Ascending aorta (tissue), 2 donors: ENCODE measurements around the gene GRID2IP. TPM values are rescaled to one million over a fixed set of nuclear protein-coding genes. Genes with fewer than 3 reads are reported as not detected.

Experiments
- DNase-seq, 2 donors: peaks; one replicate each; pipeline ENCODE4 v3.0.0-alpha.2; 2019; ENCODE audit warnings: low spot score in 2 of 2
- H3K27ac ChIP-seq, 2 donors: fragments of 200-600 bp; sonication (generic); one replicate each; pipeline ENCODE4 v1.5.1; 2016 to 2017; ENCODE audit warnings: mild to moderate bottlenecking in 1 of 2
- H3K27me3 ChIP-seq: fragments of 200-600 bp; sonication (generic); one replicate; pipeline ENCODE4 v1.5.1; 2017
- H3K36me3 ChIP-seq, 2 donors: fragments of 200-600 bp; sonication (generic); one replicate each; pipeline ENCODE4 v1.5.1; 2016
- H3K4me1 ChIP-seq, 2 donors: fragments of 200-600 bp; sonication (generic); one replicate each; pipeline ENCODE4 v1.5.1; 2016 to 2017; ENCODE audit warnings: mild to moderate bottlenecking in 1 of 2
- H3K4me3 ChIP-seq, 2 donors: fragments of 200-600 bp; sonication (generic); one replicate each; pipeline ENCODE4 v1.5.1; 2016 to 2017; ENCODE audit warnings: mild to moderate bottlenecking in 1 of 2
- H3K9me3 ChIP-seq, 2 donors: fragments of 200-600 bp; sonication (generic); one replicate each; pipeline ENCODE4 v1.5.1; 2016
- CTCF ChIP-seq, 3 experiments: fragments of 200-600 bp in 2 of 3; fragments of 450-650 bp in 1 of 3; sonication (generic) in 2 of 3; IDR thresholded peaks; one replicate each; pipeline ENCODE4 v1.5.1; 2016 to 2019; ENCODE audit warnings: antibody characterized with exemption in 3 of 3, mild to moderate bottlenecking in 1 of 3, moderate library complexity in 1 of 3
- intact Hi-C: fragments of 100-400 bp; cut with DNase I; formaldehyde crosslinking; loops from one replicate; pipeline ENCODE4 v1.15.1; 2023
- total RNA-seq: library from RNA; depleted of rRNA; stranded (reverse); fragments of >200 nt; gene quantifications from one replicate; pipeline ENCODE4 v1.1.0, GENCODE V29; 2016

The GRID2IP gene
- total RNA-seq, 1 donor from 2014 or later: not detected

- Histone ChIP-seq H3K36me3 (no peaks in the 10 kb centered on the region), H3K9me3 (no peaks in the 10 kb centered on the region), H3K4me3 (no peak overlapping the region), H3K27me3 (no peaks in the 10 kb centered on the region), H3K27ac (no peak overlapping the region), H3K4me1 (no peaks in the 10 kb centered on the region)
- intact Hi-C loops: no loop called here
- no peak for TF ChIP-seq CTCF (IDR thresholded peaks at IDR 0.05)
- DNase-seq: no peak
These were observed 30.9 kb downstream of the GRID2IP start for GRCh38 chr7:6520163-6520981.

GRCh38 chr7:6516387-6516983 lies 34.8 kb downstream of the GRID2IP start:
- H3K9me3 ChIP-seq: no peaks in the 10 kb centered on the region
- TF ChIP-seq CTCF (IDR thresholded peaks at IDR 0.05): peak; percentile 68 to 90 (median 87)
- DNase-seq: peak; percentile 25 to 89
- no peaks in the 10 kb centered on the region for H3K27me3 ChIP-seq
- H3K36me3 ChIP-seq: no peaks in the 10 kb centered on the region
- peak overlapping the region; percentile 23 to 59 for H3K4me3 ChIP-seq
- intact Hi-C loops: no loop called here
- no peaks in the 10 kb centered on the region for H3K4me1 ChIP-seq
- H3K27ac ChIP-seq: no peak overlapping the region

- intact Hi-C loops: no loop called here
- H3K36me3 ChIP-seq: no peaks in the 10 kb centered on the region
- H3K27ac ChIP-seq: no peak overlapping the region
- no peaks in the 10 kb centered on the region for H3K27me3 ChIP-seq
- DNase-seq: no peak
- no peaks in the 10 kb centered on the region for H3K4me1 ChIP-seq
- TF ChIP-seq CTCF (IDR thresholded peaks at IDR 0.05): no peak
- no peak overlapping the region for H3K4me3 ChIP-seq
- no peaks in the 10 kb centered on the region for H3K9me3 ChIP-seq
These were observed 37.7 kb downstream of the GRID2IP start for GRCh38 chr7:6513541-6513940.

GRCh38 chr7:6512892-6513291 lies 38.4 kb downstream of the GRID2IP start:
- no peak overlapping the region for H3K4me3 ChIP-seq
- H3K27ac ChIP-seq: no peak overlapping the region
- intact Hi-C loops: no loop called here
- no peaks in the 10 kb centered on the region for H3K4me1 ChIP-seq
- H3K9me3 ChIP-seq: no peaks in the 10 kb centered on the region
- no peak for DNase-seq
- TF ChIP-seq CTCF (IDR thresholded peaks at IDR 0.05): no peak
- no peaks in the 10 kb centered on the region for H3K27me3 ChIP-seq
- H3K36me3 ChIP-seq: no peaks in the 10 kb centered on the region

GRCh38 chr7:6510476-6511133 lies 40.7 kb downstream of the GRID2IP start:
- Histone ChIP-seq H3K4me3 (no peak overlapping the region), H3K9me3 (no peaks in the 10 kb centered on the region), H3K4me1 (no peaks in the 10 kb centered on the region), H3K36me3 (no peaks in the 10 kb centered on the region), H3K27ac (no peak overlapping the region), H3K27me3 (no peaks in the 10 kb centered on the region)
- no peak for DNase-seq
- intact Hi-C loops: no loop called here
- TF ChIP-seq CTCF (IDR thresholded peaks at IDR 0.05): no peak
